HepG2 (cell line): ENCODE data around the gene AMBRA1. TPM values are rescaled to one million over a fixed set of nuclear protein-coding genes. Genes with fewer than 3 reads are reported as not detected.

ENCODE experiments used
- AGO2 ChIP-seq: fragments of 200-400 bp; formaldehyde crosslinking; optimal IDR thresholded peaks from 2 replicates; pipeline ENCODE3; 2017; ENCODE audit warnings: mild to moderate bottlenecking, low read depth, low read length, moderate library complexity
- BRCA1 ChIP-seq: sonication (generic); formaldehyde crosslinking; IDR thresholded peaks from 2 replicates; pipeline ENCODE4 v1.4.0; 2020; ENCODE audit warnings: missing genetic modification reagents
- ELF3 ChIP-seq: IDR thresholded peaks from 2 replicates; pipeline ENCODE4 v1.6.1; 2016; ENCODE audit warnings: missing genetic modification reagents, missing compliant biosample characterization
- EP300 ChIP-seq, 3 experiments: sonication (generic) in 1 of 3; formaldehyde crosslinking in 1 of 3; IDR thresholded peaks; 2 replicates each; pipeline versions ENCODE4 v1.5.1 to v1.6.1; 2011 to 2020; ENCODE audit warnings: low read depth in 2 of 3, low read length in 2 of 3, borderline replicate concordance in 1 of 3, improper control_type of control experiment in 1 of 3, mild to moderate bottlenecking in 1 of 3, missing genetic modification reagents in 1 of 3, moderate library complexity in 1 of 3
- ETV5 ChIP-seq: IDR thresholded peaks from 2 replicates; pipeline ENCODE4 v1.6.1; 2018; ENCODE audit warnings: missing biosample characterization, missing genetic modification reagents, inconsistent platforms, borderline replicate concordance
- ETV6 ChIP-seq: sonication (generic); formaldehyde crosslinking; conservative IDR thresholded peaks from 2 replicates; pipeline ENCODE4 v1.4.0; 2020; ENCODE audit warnings: missing genetic modification reagents
- IRF2 ChIP-seq: IDR thresholded peaks from 2 replicates; pipeline ENCODE4 v1.6.1; 2018; ENCODE audit warnings: missing genetic modification reagents, missing compliant biosample characterization
- LBX2 ChIP-seq: sonication (generic); formaldehyde crosslinking; IDR thresholded peaks from 2 replicates; pipeline ENCODE4 v1.5.0; 2020; ENCODE audit warnings: missing genetic modification reagents, mild to moderate bottlenecking, borderline replicate concordance
- LRRFIP1 ChIP-seq: sonication (generic); formaldehyde crosslinking; conservative IDR thresholded peaks from 2 replicates; pipeline ENCODE4 v1.4.0; 2020; ENCODE audit warnings: missing genetic modification reagents
- MYPOP ChIP-seq: sonication (generic); formaldehyde crosslinking; IDR thresholded peaks from 2 replicates; pipeline ENCODE4 v1.8.1; 2023; ENCODE audit warnings: mild to moderate bottlenecking, moderate library complexity, missing genetic modification reagents
- NFRKB ChIP-seq: fragments of 450-650 bp; IDR thresholded peaks from 2 replicates; pipeline ENCODE4 v1.6.1; 2017
- NONO ChIP-seq, 2 experiments: fragments of 450-650 bp in 1 of 2; sonication (generic) in 1 of 2; formaldehyde crosslinking in 1 of 2; IDR thresholded peaks in 1 of 2; conservative IDR thresholded peaks in 1 of 2; 2 replicates each; pipeline versions ENCODE4 v1.6.1 to v1.8.0; 2017 to 2022; ENCODE audit warnings: mild to moderate bottlenecking in 1 of 2, missing genetic modification reagents in 1 of 2, moderate library complexity in 1 of 2
- NR1H2 ChIP-seq: sonication (generic); formaldehyde crosslinking; IDR thresholded peaks from 2 replicates; pipeline ENCODE4 v1.8.1; 2022; ENCODE audit warnings: low read depth, missing genetic modification reagents, borderline replicate concordance
- NR2F6 ChIP-seq, 2 experiments: IDR thresholded peaks; 2 replicates each; pipeline ENCODE4 v1.6.1; 2016; ENCODE audit warnings: antibody characterized with exemption in 1 of 2, mild to moderate bottlenecking in 1 of 2
- PREB ChIP-seq: sonication (generic); formaldehyde crosslinking; IDR thresholded peaks from 2 replicates; pipeline ENCODE4 v1.4.0; 2020; ENCODE audit warnings: missing genetic modification reagents
- TCF7L2 ChIP-seq: IDR thresholded peaks from 2 replicates; pipeline ENCODE4 v1.6.1; 2011; ENCODE audit warnings: mild to moderate bottlenecking, low read depth, low read length, moderate library complexity
- TMF1 ChIP-seq: sonication (generic); formaldehyde crosslinking; IDR thresholded peaks from 2 replicates; pipeline ENCODE4 v1.8.1; 2022; ENCODE audit warnings: low read depth, missing genetic modification reagents
- ZNF572 ChIP-seq: sonication (generic); formaldehyde crosslinking; IDR thresholded peaks from 2 replicates; pipeline ENCODE4 v1.5.1; 2020; ENCODE audit warnings: mild to moderate bottlenecking, missing genetic modification reagents
- ZNF639 ChIP-seq: conservative IDR thresholded peaks from 2 replicates; pipeline ENCODE4 v1.6.1; 2018; ENCODE audit warnings: missing genetic modification reagents
- ZNF691 ChIP-seq: sonication (generic); formaldehyde crosslinking; IDR thresholded peaks from 2 replicates; pipeline ENCODE4 v1.4.0; 2020; ENCODE audit warnings: missing genetic modification reagents, low read depth, mild to moderate bottlenecking, borderline replicate concordance
- ZNF776 ChIP-seq: sonication (generic); formaldehyde crosslinking; IDR thresholded peaks from 2 replicates; pipeline ENCODE4 v1.4.0; 2020; ENCODE audit warnings: mild to moderate bottlenecking, missing genetic modification reagents
- polyA plus RNA-seq, 8 experiments: library from polyadenylated mRNA; depleted of rRNA in 3 of 8; stranded (reverse) in 7 of 8; unstranded in 1 of 8; fragments of >200 nt; fragmentation: Illumina TruSeq in 4 of 8; extraction: Trizol in 4 of 8; gene quantifications; 2 replicates each; pipeline versions ENCODE4 v1.2.1 to v1.2.3, GENCODE V29; 2011 to 2016; ENCODE audit warnings: low read depth in 4 of 8, missing spikeins in 1 of 8, mixed read lengths in 1 of 8; ENCODE audit not compliant: insufficient read depth in 1 of 8
- total RNA-seq, 5 experiments: library from RNA; depleted of rRNA; stranded (reverse); fragments of >200 nt; fragmentation: Illumina TruSeq; extraction: Trizol; gene quantifications; 2 replicates each; pipeline ENCODE4 v1.2.3, GENCODE V29; 2016; ENCODE audit warnings: low read depth in 1 of 5

The AMBRA1 gene
- total and polyA plus RNA-seq, 2 of the 13 experiments (the other 11 are each of a cell fraction or from before 2014, with no cell fraction given) = 15.7 to 26.0 TPM

GRCh38 chr11:46380340-46381047 lies 213.3 kb downstream of the AMBRA1 start (continued):
- TF ChIP-seq IRF2 (CRISPR knock-in tag) (0 out of 2 replicates have a peak, but pooled peaks have one; percentile 38), NFRKB (no peak), ETV6 (CRISPR knock-in tag) (no peak), TCF7L2 (no peak), ETV5 (CRISPR knock-in tag) (no peak), ZNF691 (no peak), TMF1 (CRISPR knock-in tag) (peak; percentile 20; the same call in 1 of the 2 replicates), MYPOP (no peak), ZNF572 (CRISPR knock-in tag) (no peak), EP300 (IDR thresholded peaks at IDR 0.05; ENCODE audit: low read depth in 2 of 2, low read length in 2 of 2) (0 out of 4 replicates have a peak, but pooled peaks of 1 of the 2 experiments have one; percentile 3), EP300 (CRISPR knock-in tag; IDR thresholded peaks at IDR 0.05; ENCODE audit: borderline replicate concordance) (no peak), ZNF639 (CRISPR knock-in tag) (peak; percentile 88), NONO (IDR thresholded peaks at IDR 0.05) (no peak), NONO (CRISPR knock-in tag; conservative IDR thresholded peaks at IDR 0.05) (no peak), LRRFIP1 (CRISPR knock-in tag) (no peak), BRCA1 (CRISPR knock-in tag) (no peak), ELF3 (CRISPR knock-in tag) (0 out of 2 replicates have a peak, but pooled peaks have one; percentile 10), AGO2 (no peak), ZNF776 (CRISPR knock-in tag) (no peak), NR2F6 (IDR thresholded peaks at IDR 0.05) (peak; percentile 9; the same call in 1 of the 2 replicates), NR2F6 (CRISPR knock-in tag; IDR thresholded peaks at IDR 0.05) (peak; percentile 32), LBX2 (CRISPR knock-in tag) (no peak), PREB (CRISPR knock-in tag) (no peak), NR1H2 (no peak)
